Stimulated activated CD4-positive, alpha-beta T cell treated with anti-CD3 and anti-CD28 coated beads, Interleukin-12 subunit alpha, Interleukin-12 subunit beta, amount 100 ng/mL, for 4 hours (primary cell): Measurements from ENCODE around the gene ARFRP1.

Experiments
- DNase-seq: peaks from one replicate; pipeline ENCODE4 v3.0.0-alpha.2; 2020

Gene ARFRP1

GRCh38 chr20:63701329-63702035, 6.3 kb downstream of the ARFRP1 start:
- DNase-seq: no peak

GRCh38 chr20:63701051-63701328, 6.8 kb downstream of the ARFRP1 start:
- DNase-seq: no peak

GRCh38 chr20:63700199-63701050, 7.4 kb downstream of the ARFRP1 start:
- no peak for DNase-seq

- DNase-seq: no peak
Observed at GRCh38 chr20:63699466-63700198, 8.1 kb downstream of the ARFRP1 start.

GRCh38 chr20:63698739-63699465, 8.9 kb downstream of the ARFRP1 start:
- DNase-seq: peak; percentile 58

- no peak for DNase-seq
Observed at GRCh38 chr20:63697868-63698545, 9.8 kb downstream of the ARFRP1 start.

- DNase-seq: no peak
Observed at GRCh38 chr20:63697357-63697867, 10.4 kb downstream of the ARFRP1 start.

GRCh38 chr20:63696628-63697356, 11.0 kb downstream of the ARFRP1 start, which contains the start of gene TNFRSF6B:
Gene TNFRSF6B, plus strand, starts transcription at chr20:63696652. Its CDS starts 116 bp downstream, at chr20:63696768.
- DNase-seq: no peak

GRCh38 chr20:63696306-63696627, 11.5 kb downstream of the ARFRP1 start:
- no peak for DNase-seq

- no peak for DNase-seq
Observed at GRCh38 chr20:63695424-63696305, 12.1 kb downstream of the ARFRP1 start.

- no peak for DNase-seq
Observed at GRCh38 chr20:63694584-63695423, 13.0 kb downstream of the ARFRP1 start.

GRCh38 chr20:63693733-63694583, 13.8 kb downstream of the ARFRP1 start:
- DNase-seq: no peak

- DNase-seq: no peak
Observed at GRCh38 chr20:63693083-63693732, 14.6 kb downstream of the ARFRP1 start.

GRCh38 chr20:63692436-63693082, 15.2 kb downstream of the ARFRP1 start:
- no peak for DNase-seq

GRCh38 chr20:63691711-63692435, 15.9 kb downstream of the ARFRP1 start:
- no peak for DNase-seq

GRCh38 chr20:63690898-63691710, 16.7 kb downstream of the ARFRP1 start:
- DNase-seq: no peak
